H1 (cell line): ENCODE measurements around the gene NEK11. TPM values are rescaled to one million over a fixed set of nuclear protein-coding genes. Genes with fewer than 3 reads are reported as not detected.

ENCODE experiments used
- ATF2 ChIP-seq: IDR thresholded peaks from 2 replicates; pipeline ENCODE4 v1.6.1; 2012; ENCODE audit warnings: low read length, inconsistent platforms
- CHD7 ChIP-seq: fragments of 300-600 bp; sonication (generic); IDR thresholded peaks from 2 replicates; pipeline ENCODE4 v1.7.1; 2012; ENCODE audit warnings: low read length, moderate library complexity, mild to moderate bottlenecking, inconsistent platforms; ENCODE audit not compliant: insufficient replicate concordance
- EGR1 ChIP-seq: IDR thresholded peaks from 2 replicates; pipeline ENCODE4 v1.6.1; 2011; ENCODE audit warnings: low read depth, low read length, borderline replicate concordance
- NRF1 ChIP-seq: IDR thresholded peaks from 2 replicates; pipeline ENCODE4 v1.6.1; 2011; ENCODE audit warnings: mild to moderate bottlenecking, low read depth, low read length, improper control_type of control experiment
- SIN3A ChIP-seq, 2 experiments: IDR thresholded peaks in 1 of 2; conservative IDR thresholded peaks in 1 of 2; 2 replicates each; pipeline ENCODE4 v1.6.1; 2011 to 2012; ENCODE audit warnings: low read length in 2 of 2, improper control_type of control experiment in 1 of 2, low read depth in 1 of 2, mild to moderate bottlenecking in 1 of 2
- SP1 ChIP-seq: IDR thresholded peaks from 2 replicates; pipeline ENCODE4 v1.6.1; 2011; ENCODE audit warnings: low read depth, low read length
- TEAD4 ChIP-seq: IDR thresholded peaks from 2 replicates; pipeline ENCODE4 v1.6.1; 2012; ENCODE audit warnings: low read depth, low read length, inconsistent platforms, mixed read lengths
- polyA plus RNA-seq, 7 experiments: library from polyadenylated mRNA; depleted of rRNA in 3 of 7; stranded (reverse) in 5 of 7; unstranded in 2 of 7; fragments of >200 nt in 5 of 7; fragments of 200-250 nt in 2 of 7; gene quantifications; 1 replicate in 5 of 7; 2 replicates in 1 of 7; 4 replicates in 1 of 7; pipeline versions ENCODE4 v1.2.1 to v1.2.3, GENCODE V29; 2011 to 2013; ENCODE audit warnings: missing spikeins in 2 of 7, mixed read lengths in 2 of 7
- total RNA-seq: library from RNA; stranded (reverse); fragmentation: NEBNext Ultra II Directional; extraction: Animal tissue kit (Norgen Biotek cat#: 25700); gene quantifications from 2 replicates; pipeline ENCODE4 v1.2.1, GENCODE V29; 2021

Gene NEK11
- total and polyA plus RNA-seq, 2 of the 8 experiments (the other 6 are each of a cell fraction or from before 2014, with no cell fraction given), result 0.60 TPM; not detected in 1

GRCh38 chr3:131285456-131285855 lies 258.8 kb downstream of the NEK11 start (continued):
- no peak for TF ChIP-seq CHD7
- no peak for TF ChIP-seq NRF1
- no peak for TF ChIP-seq TEAD4
- TF ChIP-seq EGR1, result no peak
- TF ChIP-seq ATF2, result no peak
- TF ChIP-seq SIN3A (conservative IDR thresholded peaks at IDR 0.05 in 1 of 2, IDR thresholded peaks at IDR 0.05 in 1 of 2; ENCODE audit: low read depth in 1 of 2, low read length in 2 of 2), result no peak
- TF ChIP-seq SP1, result no peak
- TF ChIP-seq, all 59 proteins: peak for 0
